OCI-LY3 (cell line): ENCODE measurements around the gene CEACAM18.

Experiments used
- EZH2phosphoT487 ChIP-seq: fragments of 200-600 bp; shearing (Covaris generic); IDR thresholded peaks from 2 replicates; pipeline ENCODE4 v1.6.1; 2018; ENCODE audit warnings: antibody characterized with exemption, mixed run types, low read depth
- TF ChIP-seq, protein P1 (sequence below): fragments of 200-600, 300-600 bp; sonication (generic); IDR thresholded peaks from 2 replicates; pipeline ENCODE4 v1.5.1; 2014; ENCODE audit warnings: antibody characterized with exemption, low read length, low read depth

DNA sequence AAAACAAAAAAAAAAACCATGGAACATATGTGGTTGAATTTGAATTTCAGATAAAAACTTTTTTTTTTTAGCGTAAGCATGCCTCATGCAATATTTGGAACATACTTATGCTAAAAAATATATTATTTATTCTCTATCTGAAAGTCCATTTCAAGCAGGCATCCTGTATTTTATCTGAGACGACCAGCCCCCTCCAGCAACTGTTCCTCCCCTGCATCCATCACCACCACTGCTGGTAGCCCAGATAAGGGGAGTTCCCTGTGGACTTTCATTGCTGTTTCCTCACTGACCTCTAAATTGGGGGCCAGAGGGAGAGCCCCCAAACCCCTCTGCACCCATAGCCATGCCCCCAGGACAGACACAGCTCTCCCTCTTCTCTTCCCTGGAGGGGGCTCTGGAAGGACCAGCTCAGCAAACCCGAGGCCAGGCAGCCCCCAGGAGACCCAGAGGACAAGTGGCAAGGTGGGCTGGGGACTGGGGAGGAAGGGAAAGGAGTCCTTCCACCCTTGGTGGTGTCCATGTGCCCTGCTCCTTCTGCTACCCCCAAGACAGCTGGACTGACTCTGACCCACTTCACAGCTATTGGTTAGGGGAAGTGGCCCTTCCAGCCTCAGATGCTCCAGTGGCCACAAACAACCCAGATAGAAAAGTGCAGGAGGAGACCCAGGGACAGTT is 29.9 kb downstream of the CEACAM18 start:
- TF ChIP-seq, protein P1, sequence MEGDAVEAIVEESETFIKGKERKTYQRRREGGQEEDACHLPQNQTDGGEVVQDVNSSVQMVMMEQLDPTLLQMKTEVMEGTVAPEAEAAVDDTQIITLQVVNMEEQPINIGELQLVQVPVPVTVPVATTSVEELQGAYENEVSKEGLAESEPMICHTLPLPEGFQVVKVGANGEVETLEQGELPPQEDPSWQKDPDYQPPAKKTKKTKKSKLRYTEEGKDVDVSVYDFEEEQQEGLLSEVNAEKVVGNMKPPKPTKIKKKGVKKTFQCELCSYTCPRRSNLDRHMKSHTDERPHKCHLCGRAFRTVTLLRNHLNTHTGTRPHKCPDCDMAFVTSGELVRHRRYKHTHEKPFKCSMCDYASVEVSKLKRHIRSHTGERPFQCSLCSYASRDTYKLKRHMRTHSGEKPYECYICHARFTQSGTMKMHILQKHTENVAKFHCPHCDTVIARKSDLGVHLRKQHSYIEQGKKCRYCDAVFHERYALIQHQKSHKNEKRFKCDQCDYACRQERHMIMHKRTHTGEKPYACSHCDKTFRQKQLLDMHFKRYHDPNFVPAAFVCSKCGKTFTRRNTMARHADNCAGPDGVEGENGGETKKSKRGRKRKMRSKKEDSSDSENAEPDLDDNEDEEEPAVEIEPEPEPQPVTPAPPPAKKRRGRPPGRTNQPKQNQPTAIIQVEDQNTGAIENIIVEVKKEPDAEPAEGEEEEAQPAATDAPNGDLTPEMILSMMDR = no peak
- TF ChIP-seq EZH2phosphoT487 = no peak
